Activated T-cell treated with anti-CD3 and anti-CD28 coated beads for 1 hour (primary cell): ENCODE data around the gene MED31.
"Not testable (repeated sequence)": the region's sequence is repeated elsewhere in the genome, so short reads cannot be mapped to it uniquely, and the experiment has no call there.

ENCODE experiments used
- DNase-seq: peaks from one replicate; pipeline ENCODE4 v3.0.0-alpha.2; 2020; ENCODE audit warnings: low read depth

The MED31 gene

GRCh38 chr17:6626616-6627015 lies 24.8 kb downstream of the MED31 start:
- no peak for DNase-seq

DNA sequence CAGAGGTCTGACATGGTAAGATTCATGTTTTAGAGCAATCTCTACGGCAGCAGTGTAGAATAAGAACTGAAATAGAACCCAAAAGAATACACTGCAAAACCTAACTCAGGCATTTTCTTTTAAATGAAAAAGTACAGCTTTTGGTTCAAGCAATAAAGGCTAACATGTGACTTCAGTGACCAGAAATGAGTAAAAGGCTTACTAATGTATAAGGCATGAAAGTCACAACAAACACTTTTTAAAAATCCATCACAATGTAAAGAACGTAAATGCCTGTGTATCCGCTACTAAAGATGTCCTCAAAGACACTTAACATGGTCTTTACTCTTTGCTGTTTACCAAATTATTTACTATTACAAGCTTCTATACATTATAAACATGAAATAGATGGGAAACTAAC lies 27.5 kb downstream of the MED31 start:
- no peak for DNase-seq

GRCh38 chr17:6611231-6611630 lies 40.2 kb downstream of the MED31 start:
- no peak for DNase-seq

GRCh38 chr17:6610011-6610410 lies 41.4 kb downstream of the MED31 start:
- DNase-seq = no peak

GRCh38 chr17:6608321-6608720 lies 43.1 kb downstream of the MED31 start:
- no peak for DNase-seq

DNA sequence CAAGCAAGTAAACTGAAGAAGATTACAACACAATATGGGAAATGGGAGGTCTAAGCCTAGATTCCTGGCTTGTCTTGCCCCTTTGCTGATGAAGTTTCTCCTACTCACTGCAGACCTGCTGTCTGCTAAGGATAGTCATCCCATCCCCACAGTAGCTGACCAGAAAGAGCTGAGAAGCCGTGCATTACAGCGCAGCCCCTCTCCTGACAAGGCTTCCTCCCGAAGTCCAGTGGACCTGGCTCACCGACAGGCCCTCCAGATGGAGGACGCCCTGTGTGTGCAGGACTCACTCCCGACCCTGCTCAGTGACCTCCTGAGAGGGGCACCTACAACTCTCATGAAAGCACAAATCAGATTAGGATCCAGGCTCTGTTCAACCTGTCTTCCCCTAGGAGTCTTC lies 46.3 kb downstream of the MED31 start:
- no peak for DNase-seq

DNA sequence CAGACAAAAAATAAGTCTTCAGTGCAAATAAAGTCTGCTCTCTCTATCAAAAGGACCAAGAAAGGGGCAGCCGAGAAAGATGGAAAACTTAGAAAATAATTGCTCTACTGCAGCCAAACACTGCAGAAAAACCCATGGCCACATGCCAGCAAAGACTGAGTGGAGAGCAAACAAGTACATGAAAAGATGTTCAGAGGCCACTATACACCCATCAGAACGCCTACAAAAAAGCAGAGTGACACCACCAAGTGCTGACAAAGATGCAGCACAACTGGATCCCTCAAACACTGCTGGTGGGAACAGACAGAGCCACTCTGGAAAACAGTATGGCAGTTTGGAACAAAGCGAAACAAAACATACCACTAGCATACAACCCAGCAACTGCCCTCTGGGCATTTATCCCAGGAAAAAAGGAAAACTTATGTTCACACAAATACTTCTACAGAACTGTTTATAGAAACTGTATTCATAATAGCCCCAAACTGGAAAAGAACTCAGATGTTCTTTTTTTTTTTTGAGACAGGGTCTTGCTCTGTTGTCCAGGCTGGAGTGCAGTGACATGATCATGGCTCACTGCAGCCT lies 47.6 kb downstream of the MED31 start:
- DNase-seq = no peak

- DNase-seq = no peak
Observed at GRCh38 chr17:6602141-6602540, 49.3 kb downstream of the MED31 start.

DNA sequence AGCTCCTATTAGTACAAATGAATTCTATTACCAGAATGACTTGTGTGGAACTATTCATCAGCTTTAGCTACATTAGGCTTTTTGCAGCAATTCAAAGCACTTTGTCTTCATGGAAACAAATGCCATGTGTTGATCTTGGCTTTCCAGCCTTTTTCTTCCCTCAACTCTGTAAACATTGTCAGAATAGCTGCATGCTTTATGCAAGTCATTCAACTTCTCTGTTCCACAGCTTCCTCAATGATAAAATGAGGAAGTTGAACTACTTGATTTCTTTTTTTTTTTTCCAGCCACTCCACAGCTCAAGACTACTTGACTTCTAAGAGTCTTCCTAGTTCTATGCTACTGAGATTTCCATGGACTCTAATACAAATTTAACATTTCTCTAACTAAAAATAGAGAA lies 52.0 kb downstream of the MED31 start:
- no peak for DNase-seq

DNA sequence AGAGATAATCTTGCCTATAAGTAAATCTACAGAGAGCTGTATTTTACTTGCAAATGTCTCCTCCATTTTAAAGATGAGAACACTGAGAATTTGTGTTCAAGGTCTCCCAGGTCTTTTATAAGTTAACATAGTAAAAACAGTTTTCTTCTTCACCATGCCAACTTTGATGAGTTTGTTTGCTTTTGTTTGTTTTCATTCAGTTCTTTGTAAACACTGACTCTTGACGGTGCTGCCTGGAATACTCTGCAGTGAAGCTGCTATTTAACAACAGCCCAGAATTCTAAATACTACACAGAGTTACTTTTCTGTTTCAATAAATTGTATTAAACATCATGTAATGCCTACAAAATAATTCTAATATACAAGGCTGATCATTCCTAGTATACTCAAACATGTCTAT lies 53.7 kb downstream of the MED31 start:
- no peak for DNase-seq

- no peak for DNase-seq
Observed at GRCh38 chr17:6596941-6597340, 54.5 kb downstream of the MED31 start.

- DNase-seq = no peak
Observed at GRCh38 chr17:6596511-6596910, 54.9 kb downstream of the MED31 start.

DNA sequence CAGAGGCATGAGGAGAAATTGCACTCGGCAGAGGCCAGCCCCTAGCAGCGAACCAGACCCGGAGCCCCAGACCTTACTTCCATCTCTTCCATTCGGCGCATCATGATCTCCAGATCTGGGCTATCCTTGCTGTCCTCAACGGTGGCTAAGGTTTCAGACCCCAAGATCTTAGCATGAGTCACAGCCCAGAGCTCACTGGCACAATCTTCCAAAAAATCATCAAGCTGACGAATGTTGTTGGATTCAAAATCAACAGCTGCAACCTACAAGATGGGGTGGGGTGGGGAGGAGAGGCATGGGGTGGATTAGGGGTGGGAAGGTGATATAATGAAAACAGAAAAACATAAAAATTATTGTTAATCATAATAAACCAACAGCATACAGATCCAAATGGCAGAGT lies 55.3 kb downstream of the MED31 start:
- no peak for DNase-seq

DNA sequence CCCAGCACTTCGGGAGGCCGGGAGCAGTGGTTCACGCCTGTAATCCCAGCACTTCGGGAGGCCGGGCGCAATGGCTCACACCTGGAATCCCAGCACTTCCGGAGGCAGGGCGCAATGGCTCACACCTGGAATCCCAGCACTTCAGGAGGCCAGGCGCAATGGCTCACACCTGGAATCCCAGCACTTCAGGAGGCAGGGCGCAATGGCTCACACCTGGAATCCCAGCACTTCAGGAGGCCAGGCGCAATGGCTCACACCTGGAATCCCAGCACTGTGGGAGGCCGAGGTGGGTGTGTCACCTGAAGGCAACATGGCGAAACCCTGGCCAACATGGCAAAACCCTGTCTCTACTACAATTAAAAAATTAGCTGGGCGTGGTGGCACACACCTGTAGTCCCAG lies 58.0 kb downstream of the MED31 start:
- not testable (repeated sequence) for DNase-seq
